Panc1 (cell line): ENCODE measurements around the gene GBX1. TPM values are rescaled to one million over a fixed set of nuclear protein-coding genes. Genes with fewer than 3 reads are reported as not detected.

Experiments
- ATAC-seq: fragments of 200-7000 bp; cut with Tn5 transposase; 2 replicates; pipeline ENCODE4 v1.9.1; 2020; ENCODE audit warnings: mild to moderate bottlenecking, moderate library complexity
- Bru-seq: library from RNA; stranded (reverse); fragments of 400-500 nt; gene quantifications from one replicate; lab custom pipeline; 2021; lab: Mats Ljungman, UMichigan
- BruChase-seq, 2 experiments: library from RNA; stranded (reverse); fragments of 400-500 nt; gene quantifications; one replicate each; lab custom pipeline; 2021; lab: Mats Ljungman, UMichigan
- BruUV-seq: library from RNA; stranded (reverse); fragments of 400-500 nt; replicated peaks from 2 replicates; lab custom pipeline; 2021; lab: Mats Ljungman, UMichigan
- CTCF ChIA-PET: fragments of 300-600 bp; sonication (Branson Sonifier 250); formaldehyde crosslinking; loops from one replicate; lab custom pipeline; 2022; ENCODE audit warnings: antibody characterized with exemption; lab: Charles Lee
- POLR2A ChIA-PET: fragments of 300-600 bp; sonication (Branson Sonifier 250); formaldehyde crosslinking; loops from one replicate; lab custom pipeline; 2022; ENCODE audit warnings: antibody characterized with exemption; lab: Charles Lee
- DNase-seq: peaks from one replicate; pipeline ENCODE4 v3.0.0-alpha.2; 2010; ENCODE audit warnings: low read depth, low spot score
- H3K27ac ChIP-seq: 2 replicates; pipeline ENCODE4 v1.5.1; 2011; ENCODE audit warnings: mild to moderate bottlenecking, low read length, inconsistent platforms
- H3K27me3 ChIP-seq: fragments of 200-500 bp; sonication (Bioruptor generic); 2 replicates; pipeline ENCODE4 v1.6.0; 2014; ENCODE audit warnings: low read length, inconsistent platforms; ENCODE audit not compliant: control insufficient read depth, insufficient read depth
- H3K36me3 ChIP-seq: fragments of 200-500 bp; sonication (Bioruptor generic); 2 replicates; pipeline ENCODE4 v1.5.1; 2014; ENCODE audit warnings: inconsistent platforms, mild to moderate bottlenecking, low read length, moderate library complexity; ENCODE audit not compliant: control insufficient read depth, insufficient read depth
- H3K4me1 ChIP-seq: 2 replicates; pipeline ENCODE4 v1.5.1; 2011; ENCODE audit warnings: inconsistent platforms, mild to moderate bottlenecking, low read length, moderate library complexity; ENCODE audit not compliant: control insufficient read depth, insufficient read depth
- H3K4me3 ChIP-seq, 2 experiments: 2 replicates each; pipeline ENCODE4 v1.5.1; 2011 to 2012; ENCODE audit warnings: low read depth in 2 of 2, low read length in 2 of 2, mild to moderate bottlenecking in 2 of 2, inconsistent platforms in 1 of 2, moderate library complexity in 1 of 2
- H3K9me3 ChIP-seq: fragments of 200-500 bp; sonication (Bioruptor generic); 2 replicates; pipeline ENCODE4 v1.5.1; 2014; ENCODE audit warnings: low read depth, mild to moderate bottlenecking, inconsistent platforms, low read length, moderate library complexity; ENCODE audit not compliant: control insufficient read depth, insufficient read depth
- CTCF ChIP-seq: fragments of 450-650 bp; IDR thresholded peaks from 2 replicates; pipeline ENCODE4 v1.5.1; 2017; ENCODE audit warnings: mild to moderate bottlenecking
- POLR2AphosphoS5 ChIP-seq: IDR thresholded peaks from 2 replicates; pipeline ENCODE4 v1.6.1; 2012; ENCODE audit warnings: mild to moderate bottlenecking, low read depth, low read length, moderate library complexity
- REST ChIP-seq, 2 experiments: IDR thresholded peaks; 2 replicates each; pipeline ENCODE4 v1.6.1; 2011 to 2012; ENCODE audit warnings: low read depth in 2 of 2, control low read depth in 1 of 2, low read length in 1 of 2, mild to moderate bottlenecking in 1 of 2, moderate library complexity in 1 of 2; ENCODE audit not compliant: insufficient read depth in 1 of 2
- SIN3A ChIP-seq: IDR thresholded peaks from 2 replicates; pipeline ENCODE4 v1.6.1; 2012; ENCODE audit warnings: low read depth, mild to moderate bottlenecking, low read length, moderate library complexity, borderline replicate concordance; ENCODE audit not compliant: insufficient read depth
- TCF7L2 ChIP-seq: IDR thresholded peaks from 2 replicates; pipeline ENCODE4 v1.6.1; 2011; ENCODE audit warnings: mild to moderate bottlenecking, low read depth, low read length, inconsistent platforms
- in situ Hi-C: cut with HindIII; loops from 2 replicates; pipeline ENCODE4 v1.10.0; 2016; ENCODE audit warnings: low sequenced_read_pairs, low pct_unique_long_range_greater_than_20kb
- intact Hi-C: fragments of 100-400 bp; cut with micrococcal nuclease; formaldehyde crosslinking; loops from one replicate; pipeline ENCODE4 v1.10.0; 2022; ENCODE audit not compliant: unreplicated experiment
- long read RNA-seq: library from polyadenylated mRNA; unstranded; transcript quantifications from one replicate; pipeline ENCODE4 v2.0.0, GENCODE V29; 2021; ENCODE audit not compliant: unreplicated experiment
- polyA plus RNA-seq: library from polyadenylated mRNA; unstranded; fragments of >200 nt; gene quantifications from one replicate; pipeline ENCODE4 v1.2.1, GENCODE V29; 2012; ENCODE audit warnings: missing spikeins; ENCODE audit not compliant: insufficient read length
- total RNA-seq: library from RNA; stranded (reverse); gene quantifications from one replicate; pipeline ENCODE4 v1.2.1, GENCODE V29; 2021; ENCODE audit not compliant: unreplicated experiment

Gene GBX1
- total RNA-seq (not detected), Bru-seq, nascent RNA (percentile 17 among the genes with signal in this experiment), BruChase-seq, experiment 1, labeled RNA remaining after a 2-hour chase (percentile 27 among the genes with signal in this experiment), BruChase-seq, experiment 2, labeled RNA remaining after a 6-hour chase (percentile 26 among the genes with signal in this experiment)
- polyA plus RNA-seq, result not detected
- long read RNA-seq, result 0 reads

- intact Hi-C loops, result no loop called here
- no peaks in the 10 kb centered on the region for H3K36me3 ChIP-seq
- ChIA-PET CTCF (interaction anchor here (0.6 to 1.7 kb wide), 2 partner anchors 10 to 137 kb away, joined by 4 to 6 read pairs; no protein-coding TSS in a partner anchor), POLR2A (no interaction called here)
- TF ChIP-seq REST (IDR thresholded peaks at IDR 0.05; ENCODE audit: insufficient read depth in 1 of 2, low read depth in 2 of 2, low read length in 1 of 2) (no peak), TCF7L2 (no peak), POLR2AphosphoS5 (no peak), CTCF (no peak; the same call in 1 of the 2 replicates), SIN3A (no peak)
- peaks cover 40% of the 10 kb centered on the region for H3K27me3 ChIP-seq
- 0 out of 2 replicates have a peak, but pooled peaks cover 4% of the 10 kb centered on the region for H3K4me1 ChIP-seq
- no peaks in the 10 kb centered on the region for H3K9me3 ChIP-seq
- H3K4me3 ChIP-seq, result peak within 1 kb of the TSS; percentile 37 to 46
- in situ Hi-C loops, result loop anchor here (5.0 kb wide), 1 partner anchor 40 kb away; no protein-coding TSS in a partner anchor
- DNase-seq (no peak), ATAC-seq (peak; percentile 68)
- H3K27ac ChIP-seq, result no peak within 1 kb of the TSS
- BruUV-seq, result no TSS peak
Measured at GRCh38 chr7:151167197-151167961, at the start of gene GBX1. GBX1 (minus strand) TSS chr7:151167694; CDS start chr7:151167548, 146 bp downstream.

- Histone ChIP-seq H3K9me3 (no peaks in the 10 kb centered on the region), H3K27me3 (no peaks in the 10 kb centered on the region), H3K4me1 (no peaks in the 10 kb centered on the region), H3K4me3 (no peak overlapping the region), H3K36me3 (peaks cover 38% of the 10 kb centered on the region), H3K27ac (no peak overlapping the region)
- no peak for ATAC-seq
- DNase-seq, result no peak
- no TSS peak for BruUV-seq
- ChIA-PET POLR2A (no interaction called here), CTCF (no interaction called here)
- intact Hi-C loops (no loop called here), in situ Hi-C loops (no loop called here)
- TF ChIP-seq TCF7L2 (no peak), CTCF (no peak), SIN3A (no peak), POLR2AphosphoS5 (no peak), REST (IDR thresholded peaks at IDR 0.05; ENCODE audit: insufficient read depth in 1 of 2, low read depth in 2 of 2, low read length in 1 of 2) (no peak)
Measured at GRCh38 chr7:151215396-151215795, 47.9 kb upstream of the GBX1 start.
